Activated T-cell treated with anti-CD3 and anti-CD28 coated beads, Interleukin-2, amount 50 U/mL, for 72 hours (primary cell): ENCODE results near the gene WFIKKN2. TPM values are rescaled to one million over a fixed set of nuclear protein-coding genes. Genes with fewer than 3 reads are reported as not detected.
A peak's percentile ranks its signal among the peaks of the same experiment; 100 is the strongest.

ENCODE experiments used
- ATAC-seq, 2 donors: fragments of 150-1000 bp; cut with Tn5 transposase; replicated peaks in 1 of 2; 2 replicates each; pipeline ENCODE4 v1.10.0; 2021; ENCODE audit warnings: moderate library complexity in 2 of 2, mild to moderate bottlenecking in 1 of 2
- DNase-seq, 2 donors: peaks; one replicate each; pipeline ENCODE4 v3.0.0; 2021 to 2022; ENCODE audit warnings: mixed read lengths in 1 of 2
- H3K27ac Mint-ChIP-seq: one replicate; pipeline ENCODE4 v1.8.0; 2022; ENCODE audit warnings: mild to moderate bottlenecking, moderate library complexity, mixed read lengths
- H3K27me3 Mint-ChIP-seq: one replicate; pipeline ENCODE4 v1.8.0; 2022; ENCODE audit warnings: low read depth, mixed read lengths
- H3K36me3 Mint-ChIP-seq, 2 donors: one replicate each; pipeline ENCODE4 v1.8.0; 2022; ENCODE audit warnings: mixed read lengths in 2 of 2, mild to moderate bottlenecking in 1 of 2; ENCODE audit not compliant: insufficient read depth in 2 of 2
- H3K4me1 Mint-ChIP-seq: one replicate; pipeline ENCODE4 v1.8.0; 2022; ENCODE audit warnings: low read depth, mixed read lengths
- H3K4me3 Mint-ChIP-seq, 2 donors: one replicate each; pipeline ENCODE4 v1.8.0; 2022; ENCODE audit warnings: mild to moderate bottlenecking in 2 of 2, mixed read lengths in 2 of 2, moderate library complexity in 2 of 2
- H3K9me3 Mint-ChIP-seq, 2 donors: one replicate each; pipeline ENCODE4 v1.8.0; 2022; ENCODE audit warnings: mixed read lengths in 2 of 2
- total RNA-seq, 2 donors: library from RNA; stranded (reverse); gene quantifications; one replicate each; pipeline ENCODE4 v1.2.3, GENCODE V29; 2022

WFIKKN2 gene
- total RNA-seq, 2 donors from 2014 or later = not detected

- H3K4me1 Mint-ChIP-seq = peaks cover 5% of the 10 kb centered on the region
- no peak for DNase-seq
- H3K4me3 Mint-ChIP-seq = no peak overlapping the region
- H3K27me3 Mint-ChIP-seq = peaks cover 12% of the 10 kb centered on the region
- H3K9me3 Mint-ChIP-seq = no peaks in the 10 kb centered on the region
- H3K36me3 Mint-ChIP-seq = no peaks in the 10 kb centered on the region
- H3K27ac Mint-ChIP-seq = no peak overlapping the region
- no peak for ATAC-seq
Measured at GRCh38 chr17:50832267-50832863, 3.0 kb upstream of the WFIKKN2 start.

- Mint-ChIP-seq H3K27ac (no peak overlapping the region), H3K36me3 (no peaks in the 10 kb centered on the region), H3K4me1 (peaks cover 5% of the 10 kb centered on the region), H3K9me3 (no peaks in the 10 kb centered on the region), H3K27me3 (peaks cover 12% of the 10 kb centered on the region), H3K4me3 (no peak overlapping the region)
- no peak for DNase-seq
- no peak for ATAC-seq
Measured at GRCh38 chr17:50832864-50833381, 2.5 kb upstream of the WFIKKN2 start.

- H3K4me3 Mint-ChIP-seq = no peak overlapping the region
- ATAC-seq (no peak), DNase-seq (no peak)
- H3K27me3 Mint-ChIP-seq = peaks cover 12% of the 10 kb centered on the region
- no peaks in the 10 kb centered on the region for H3K9me3 Mint-ChIP-seq
- H3K4me1 Mint-ChIP-seq = peaks cover 5% of the 10 kb centered on the region
- no peak overlapping the region for H3K27ac Mint-ChIP-seq
- no peaks in the 10 kb centered on the region for H3K36me3 Mint-ChIP-seq
Measured at GRCh38 chr17:50833510-50834428, 1.6 kb upstream of the WFIKKN2 start.

- Mint-ChIP-seq H3K36me3 (no peaks in the 10 kb centered on the region), H3K27me3 (peaks cover 12% of the 10 kb centered on the region), H3K4me1 (peaks cover 5% of the 10 kb centered on the region), H3K9me3 (no peaks in the 10 kb centered on the region), H3K4me3 (no peak overlapping the region), H3K27ac (no peak overlapping the region)
- no peak for ATAC-seq
- DNase-seq = no peak
Measured at GRCh38 chr17:50834429-50835300, 721 bp upstream of the WFIKKN2 start.

- Mint-ChIP-seq H3K36me3 (no peaks in the 10 kb centered on the region), H3K4me1 (peaks cover 5% of the 10 kb centered on the region), H3K27me3 (peaks cover 12% of the 10 kb centered on the region), H3K9me3 (no peaks in the 10 kb centered on the region), H3K4me3 (no peak overlapping the region), H3K27ac (no peak overlapping the region)
- no peak for DNase-seq
- no peak for ATAC-seq
Measured at GRCh38 chr17:50836826-50837225, 1.4 kb downstream of the WFIKKN2 start.

GRCh38 chr17:50837286-50837979 lies 2.0 kb downstream of the WFIKKN2 start:
- no peaks in the 10 kb centered on the region for H3K36me3 Mint-ChIP-seq
- H3K27ac Mint-ChIP-seq = no peak overlapping the region
- ATAC-seq = no peak

GRCh38 chr17:50837980-50838954 lies 2.9 kb downstream of the WFIKKN2 start:
- ATAC-seq = no peak
- Mint-ChIP-seq H3K9me3 (no peaks in the 10 kb centered on the region), H3K27me3 (peaks cover 12% of the 10 kb centered on the region), H3K36me3 (no peaks in the 10 kb centered on the region), H3K27ac (no peak overlapping the region), H3K4me3 (no peak overlapping the region), H3K4me1 (peaks cover 5% of the 10 kb centered on the region)
- DNase-seq = no peak

More at GRCh38 chr17:50837286-50837979, 2.0 kb downstream of the WFIKKN2 start:
- H3K9me3 Mint-ChIP-seq = no peaks in the 10 kb centered on the region
- DNase-seq = no peak
- H3K4me3 Mint-ChIP-seq = no peak overlapping the region
- H3K4me1 Mint-ChIP-seq = peaks cover 5% of the 10 kb centered on the region
- H3K27me3 Mint-ChIP-seq = peaks cover 12% of the 10 kb centered on the region

- H3K27me3 Mint-ChIP-seq = peaks cover 7% of the 10 kb centered on the region
- H3K27ac Mint-ChIP-seq = no peak overlapping the region
- H3K36me3 Mint-ChIP-seq = no peaks in the 10 kb centered on the region
- no peaks in the 10 kb centered on the region for H3K9me3 Mint-ChIP-seq
- H3K4me3 Mint-ChIP-seq = no peak overlapping the region
- H3K4me1 Mint-ChIP-seq = peaks cover 5% of the 10 kb centered on the region
- no peak for DNase-seq
- no peak for ATAC-seq
Measured at GRCh38 chr17:50839591-50840310, 4.4 kb downstream of the WFIKKN2 start.

GRCh38 chr17:50840311-50840851 lies 5.0 kb downstream of the WFIKKN2 start:
- no peak overlapping the region for H3K4me3 Mint-ChIP-seq
- no peak overlapping the region for H3K27ac Mint-ChIP-seq
- peaks cover 3% of the 10 kb centered on the region for H3K27me3 Mint-ChIP-seq
- no peak for ATAC-seq
- peaks cover 3% of the 10 kb centered on the region for H3K4me1 Mint-ChIP-seq
- DNase-seq = no peak
- no peaks in the 10 kb centered on the region for H3K9me3 Mint-ChIP-seq
- no peaks in the 10 kb centered on the region for H3K36me3 Mint-ChIP-seq

GRCh38 chr17:50841277-50841948 lies 6.0 kb downstream of the WFIKKN2 start:
- Mint-ChIP-seq H3K36me3 (no peaks in the 10 kb centered on the region), H3K27me3 (no peaks in the 10 kb centered on the region), H3K9me3 (no peaks in the 10 kb centered on the region), H3K27ac (no peak overlapping the region), H3K4me1 (no peaks in the 10 kb centered on the region), H3K4me3 (no peak overlapping the region)
- no peak for DNase-seq
- ATAC-seq = peak; percentile 12 to 20
